ENCODE measurements around the gene FGF14.

FGF14 gene

GRCh38 chr13:101799196-101799595 lies 602.7 kb downstream of the FGF14 start:
- Histone ChIP-seq H3K27me3 (ENCODE audit: control insufficient read depth, low read length) (no peaks in the 10 kb centered on the region), H3K4me3 (ENCODE audit: low read length) (no peak overlapping the region), H3K79me2 (ENCODE audit: control insufficient read depth, low read length) (no peaks in the 10 kb centered on the region), H4K20me1 (ENCODE audit: control insufficient read depth, insufficient read depth, low read depth, low read length) (no peaks in the 10 kb centered on the region), H3K9me2 (replicated peaks; ENCODE audit: control insufficient read depth, low read length) (no peaks in the 10 kb centered on the region), H3K36me3 (ENCODE audit: control insufficient read depth, low read length) (no peaks in the 10 kb centered on the region), H3K4me2 (ENCODE audit: low read length) (no peak overlapping the region), H3K27ac (ENCODE audit: low read depth, low read length) (no peak overlapping the region), H3F3A (ENCODE audit: control insufficient read depth, insufficient read depth) (no peaks in the 10 kb centered on the region), H3K9me3 (ENCODE audit: control insufficient read depth, insufficient read depth, low read length) (no peaks in the 10 kb centered on the region), H3K4me1 (ENCODE audit: control insufficient read depth, low read length) (no peaks in the 10 kb centered on the region)
- TF ChIP-seq EZH2phosphoT487 (IDR thresholded peaks at IDR 0.05; ENCODE audit: borderline replicate concordance, low read length) = no peak
- TF ChIP-seq CTCF (IDR thresholded peaks at IDR 0.05; ENCODE audit: low read depth, low read length, poor library complexity, severe bottlenecking) = no peak

DNA sequence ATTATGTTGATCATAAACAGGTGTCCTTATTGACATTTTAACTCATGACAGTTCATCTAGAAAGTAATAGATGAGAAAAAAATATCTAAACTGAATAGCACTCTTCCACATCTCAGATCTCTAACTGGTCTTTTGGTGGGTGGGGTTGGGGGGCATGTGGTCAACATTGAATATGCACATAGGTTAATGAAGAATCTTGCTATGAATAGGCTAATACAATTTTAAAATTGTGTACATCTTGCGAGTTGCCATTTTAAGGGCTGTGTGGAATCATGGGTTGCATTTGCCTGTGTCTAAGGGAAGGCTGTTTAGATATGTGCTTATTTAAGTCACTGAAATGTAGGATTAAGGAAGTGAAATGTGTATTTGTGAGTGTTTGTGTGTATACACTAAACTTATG lies 603.4 kb downstream of the FGF14 start:
- no peak overlapping the region for H3K4me2 ChIP-seq (ENCODE audit: low read length)
- no peaks in the 10 kb centered on the region for H3K9me2 ChIP-seq (replicated peaks; ENCODE audit: control insufficient read depth, low read length)
- TF ChIP-seq EZH2phosphoT487 (IDR thresholded peaks at IDR 0.05; ENCODE audit: borderline replicate concordance, low read length) (no peak), CTCF (IDR thresholded peaks at IDR 0.05; ENCODE audit: low read depth, low read length, poor library complexity, severe bottlenecking) (no peak)
- no peaks in the 10 kb centered on the region for H3K27me3 ChIP-seq (ENCODE audit: control insufficient read depth, low read length)
- no peaks in the 10 kb centered on the region for H3F3A ChIP-seq (ENCODE audit: control insufficient read depth, insufficient read depth)
- no peaks in the 10 kb centered on the region for H3K36me3 ChIP-seq (ENCODE audit: control insufficient read depth, low read length)
- no peaks in the 10 kb centered on the region for H3K4me1 ChIP-seq (ENCODE audit: control insufficient read depth, low read length)
- no peak overlapping the region for H3K4me3 ChIP-seq (ENCODE audit: low read length)
- H3K79me2 ChIP-seq (ENCODE audit: control insufficient read depth, low read length) = no peaks in the 10 kb centered on the region
- no peak overlapping the region for H3K27ac ChIP-seq (ENCODE audit: low read depth, low read length)
- no peaks in the 10 kb centered on the region for H4K20me1 ChIP-seq (ENCODE audit: control insufficient read depth, insufficient read depth, low read depth, low read length)
- H3K9me3 ChIP-seq (ENCODE audit: control insufficient read depth, insufficient read depth, low read length) = no peaks in the 10 kb centered on the region

GRCh38 chr13:101795460-101795859 lies 606.4 kb downstream of the FGF14 start:
- Histone ChIP-seq H3K4me1 (ENCODE audit: control insufficient read depth, low read length) (no peaks in the 10 kb centered on the region), H3K4me3 (ENCODE audit: low read length) (no peak overlapping the region), H4K20me1 (ENCODE audit: control insufficient read depth, insufficient read depth, low read depth, low read length) (no peaks in the 10 kb centered on the region), H3K9me3 (ENCODE audit: control insufficient read depth, insufficient read depth, low read length) (no peaks in the 10 kb centered on the region), H3K27me3 (ENCODE audit: control insufficient read depth, low read length) (no peaks in the 10 kb centered on the region), H3F3A (ENCODE audit: control insufficient read depth, insufficient read depth) (no peaks in the 10 kb centered on the region), H3K79me2 (ENCODE audit: control insufficient read depth, low read length) (no peaks in the 10 kb centered on the region), H3K4me2 (ENCODE audit: low read length) (no peak overlapping the region), H3K27ac (ENCODE audit: low read depth, low read length) (no peak overlapping the region), H3K9me2 (replicated peaks; ENCODE audit: control insufficient read depth, low read length) (no peaks in the 10 kb centered on the region), H3K36me3 (ENCODE audit: control insufficient read depth, low read length) (no peaks in the 10 kb centered on the region)
- no peak for TF ChIP-seq EZH2phosphoT487 (IDR thresholded peaks at IDR 0.05; ENCODE audit: borderline replicate concordance, low read length)
- no peak for TF ChIP-seq CTCF (IDR thresholded peaks at IDR 0.05; ENCODE audit: low read depth, low read length, poor library complexity, severe bottlenecking)

- no peak overlapping the region for H3K4me3 ChIP-seq (ENCODE audit: low read length)
- no peaks in the 10 kb centered on the region for H3K27me3 ChIP-seq (ENCODE audit: control insufficient read depth, low read length)
- H3F3A ChIP-seq (ENCODE audit: control insufficient read depth, insufficient read depth) = no peaks in the 10 kb centered on the region
- no peak overlapping the region for H3K4me2 ChIP-seq (ENCODE audit: low read length)
- TF ChIP-seq EZH2phosphoT487 (IDR thresholded peaks at IDR 0.05; ENCODE audit: borderline replicate concordance, low read length) (no peak), CTCF (IDR thresholded peaks at IDR 0.05; ENCODE audit: low read depth, low read length, poor library complexity, severe bottlenecking) (no peak)
- H4K20me1 ChIP-seq (ENCODE audit: control insufficient read depth, insufficient read depth, low read depth, low read length) = no peaks in the 10 kb centered on the region
- no peaks in the 10 kb centered on the region for H3K9me2 ChIP-seq (replicated peaks; ENCODE audit: control insufficient read depth, low read length)
- H3K27ac ChIP-seq (ENCODE audit: low read depth, low read length) = no peak overlapping the region
- no peaks in the 10 kb centered on the region for H3K4me1 ChIP-seq (ENCODE audit: control insufficient read depth, low read length)
- H3K36me3 ChIP-seq (ENCODE audit: control insufficient read depth, low read length) = no peaks in the 10 kb centered on the region
- H3K79me2 ChIP-seq (ENCODE audit: control insufficient read depth, low read length) = no peaks in the 10 kb centered on the region
- no peaks in the 10 kb centered on the region for H3K9me3 ChIP-seq (ENCODE audit: control insufficient read depth, insufficient read depth, low read length)
Observed at GRCh38 chr13:101795025-101795424, 606.8 kb downstream of the FGF14 start.

Measured in DOHH2 (cell line).